GM12878 (cell line): ENCODE results near the gene PLEK2. TPM values are rescaled to one million over a fixed set of nuclear protein-coding genes. Genes with fewer than 3 reads are reported as not detected.

Source experiments
- BCL11A ChIP-seq: IDR thresholded peaks from 2 replicates; pipeline ENCODE4 v1.6.1; 2011; ENCODE audit warnings: low read depth, low read length
- CEBPB ChIP-seq, 2 experiments: fragments of 150-350 bp in 1 of 2; IDR thresholded peaks; 2 replicates each; pipeline ENCODE4 v1.6.1; 2012 to 2014; ENCODE audit warnings: low read depth in 2 of 2, low read length in 2 of 2, borderline replicate concordance in 1 of 2, inconsistent platforms in 1 of 2
- DPF2 ChIP-seq: fragments of 450-650 bp; IDR thresholded peaks from 2 replicates; pipeline ENCODE4 v1.6.1; 2017; ENCODE audit warnings: mild to moderate bottlenecking
- IKZF1 ChIP-seq: fragments of 450-650 bp; conservative IDR thresholded peaks from 2 replicates; pipeline ENCODE4 v1.6.1; 2017; ENCODE audit warnings: antibody characterized with exemption, mild to moderate bottlenecking
- NKRF ChIP-seq: fragments of 450-650 bp; conservative IDR thresholded peaks from 2 replicates; pipeline ENCODE4 v1.6.1; 2017; ENCODE audit warnings: mild to moderate bottlenecking, moderate library complexity
- PAX8 ChIP-seq: fragments of 450-650 bp; IDR thresholded peaks from 2 replicates; pipeline ENCODE4 v1.6.1; 2017; ENCODE audit warnings: mild to moderate bottlenecking, moderate library complexity
- RB1 ChIP-seq: fragments of 450-650 bp; formaldehyde crosslinking; IDR thresholded peaks from 2 replicates; pipeline ENCODE4 v1.6.1; 2017; ENCODE audit warnings: mild to moderate bottlenecking, borderline replicate concordance
- RCOR1 ChIP-seq: conservative IDR thresholded peaks from 2 replicates; pipeline ENCODE4 v1.6.1; 2012; ENCODE audit warnings: low read depth, low read length, improper control_type of control experiment
- RFX5 ChIP-seq: IDR thresholded peaks from 2 replicates; pipeline ENCODE4 v1.6.1; 2011; ENCODE audit warnings: low read depth, low read length, improper control_type of control experiment
- SP1 ChIP-seq: IDR thresholded peaks from one replicate; pipeline ENCODE4 v1.6.1; 2011; ENCODE audit warnings: low read depth, low read length
- TCF12 ChIP-seq: IDR thresholded peaks from 2 replicates; pipeline ENCODE4 v1.6.1; 2011; ENCODE audit warnings: low read depth, mild to moderate bottlenecking, low read length
- USF2 ChIP-seq: IDR thresholded peaks from 2 replicates; pipeline ENCODE4 v1.6.1; 2011; ENCODE audit warnings: low read depth, low read length, improper control_type of control experiment, borderline replicate concordance
- ZBED1 ChIP-seq: IDR thresholded peaks from 2 replicates; pipeline ENCODE4 v1.6.1; 2016; ENCODE audit warnings: borderline replicate concordance
- polyA plus RNA-seq, 11 experiments: library from polyadenylated mRNA; depleted of rRNA in 4 of 11; unstranded in 6 of 11; stranded (reverse) in 5 of 11; fragments of >200 nt; fragmentation: Nextera tagmentation in 4 of 11; fragmentation: Illumina TruSeq in 1 of 11; extraction: Ambion mirVana in 4 of 11; extraction: Trizol in 1 of 11; gene quantifications; 1 replicate in 1 of 11; 2 replicates in 10 of 11; pipeline versions ENCODE4 v1.2.1 to v1.2.3, GENCODE V29; 2011 to 2016; ENCODE audit warnings: inconsistent platforms in 2 of 11, missing spikeins in 2 of 11, low read depth in 1 of 11
- total RNA-seq, 4 experiments: library from RNA; depleted of rRNA in 3 of 4; stranded (reverse); fragments of >200 nt in 3 of 4; fragmentation: Illumina TruSeq in 1 of 4; extraction: Trizol in 1 of 4; gene quantifications; 2 replicates each; pipeline versions ENCODE4 v1.2.1 to v1.2.3, GENCODE V29; 2013 to 2021
- TF ChIP-seq, protein P1 (sequence below): fragments of 150-350 bp; IDR thresholded peaks from 2 replicates; pipeline ENCODE4 v1.6.1; 2016; ENCODE audit warnings: low read depth, low read length
- TF ChIP-seq, protein P2 (sequence below): fragments of 450-650 bp; formaldehyde crosslinking; IDR thresholded peaks from 2 replicates; pipeline ENCODE4 v1.4.0; 2022; ENCODE audit warnings: mild to moderate bottlenecking, moderate library complexity
- TF ChIP-seq, protein P3 (sequence below): fragments of 450-650 bp; IDR thresholded peaks from 2 replicates; pipeline ENCODE4 v1.6.1; 2017; ENCODE audit warnings: mild to moderate bottlenecking, moderate library complexity

PLEK2 gene
- total and polyA plus RNA-seq, 10 of the 15 experiments (the other 5 are each of a cell fraction or from before 2014, with no cell fraction given) = 0.08 to 0.20 TPM; not detected in 8

DNA sequence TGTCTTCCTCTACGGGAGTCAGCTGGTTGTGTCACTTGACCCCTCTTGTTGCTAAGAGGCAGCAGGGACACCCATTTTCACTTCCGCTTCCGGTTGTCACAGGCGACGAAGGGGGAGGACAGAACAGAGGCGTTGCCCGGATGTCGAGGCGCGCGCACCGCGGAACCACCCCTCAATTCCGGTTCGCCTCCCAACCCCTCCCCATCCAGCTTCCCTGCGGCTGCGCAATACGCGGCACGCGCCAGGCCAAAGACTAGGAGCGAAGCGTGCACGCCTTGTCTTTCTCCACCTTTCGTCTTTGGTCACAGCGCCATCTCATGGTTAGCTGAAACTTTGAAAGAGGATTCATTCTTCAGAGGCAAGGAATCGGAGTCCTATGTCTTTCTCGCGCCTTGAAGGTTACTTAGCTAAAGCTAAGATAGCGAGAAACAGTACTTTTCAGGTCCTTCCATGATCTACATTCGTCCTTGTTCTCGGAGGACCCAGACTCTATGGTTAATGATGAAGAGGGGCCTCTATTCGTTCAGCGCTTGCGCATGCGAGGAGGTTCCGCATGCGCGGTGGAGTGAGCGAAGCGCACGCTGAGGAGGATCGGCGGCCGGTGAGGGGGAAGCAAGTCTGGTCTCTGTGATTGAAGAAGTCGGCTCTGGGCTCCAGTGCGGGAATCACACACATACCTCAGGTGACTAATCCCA lies 52.0 kb downstream of the PLEK2 start, which contains the start of the genes ATP6V1D and EIF2S1 (continued):
- TF ChIP-seq ZBED1 = no peak
- TF ChIP-seq RFX5 = 0 out of 2 replicates have a peak, but pooled peaks have one; percentile 60
- TF ChIP-seq RCOR1 = no peak
- TF ChIP-seq DPF2 = no peak
- TF ChIP-seq BCL11A = no peak
- TF ChIP-seq NKRF = peak; percentile 95; the same call in 1 of the 2 replicates
- TF ChIP-seq USF2 = peak; percentile 86
- TF ChIP-seq, protein P1, sequence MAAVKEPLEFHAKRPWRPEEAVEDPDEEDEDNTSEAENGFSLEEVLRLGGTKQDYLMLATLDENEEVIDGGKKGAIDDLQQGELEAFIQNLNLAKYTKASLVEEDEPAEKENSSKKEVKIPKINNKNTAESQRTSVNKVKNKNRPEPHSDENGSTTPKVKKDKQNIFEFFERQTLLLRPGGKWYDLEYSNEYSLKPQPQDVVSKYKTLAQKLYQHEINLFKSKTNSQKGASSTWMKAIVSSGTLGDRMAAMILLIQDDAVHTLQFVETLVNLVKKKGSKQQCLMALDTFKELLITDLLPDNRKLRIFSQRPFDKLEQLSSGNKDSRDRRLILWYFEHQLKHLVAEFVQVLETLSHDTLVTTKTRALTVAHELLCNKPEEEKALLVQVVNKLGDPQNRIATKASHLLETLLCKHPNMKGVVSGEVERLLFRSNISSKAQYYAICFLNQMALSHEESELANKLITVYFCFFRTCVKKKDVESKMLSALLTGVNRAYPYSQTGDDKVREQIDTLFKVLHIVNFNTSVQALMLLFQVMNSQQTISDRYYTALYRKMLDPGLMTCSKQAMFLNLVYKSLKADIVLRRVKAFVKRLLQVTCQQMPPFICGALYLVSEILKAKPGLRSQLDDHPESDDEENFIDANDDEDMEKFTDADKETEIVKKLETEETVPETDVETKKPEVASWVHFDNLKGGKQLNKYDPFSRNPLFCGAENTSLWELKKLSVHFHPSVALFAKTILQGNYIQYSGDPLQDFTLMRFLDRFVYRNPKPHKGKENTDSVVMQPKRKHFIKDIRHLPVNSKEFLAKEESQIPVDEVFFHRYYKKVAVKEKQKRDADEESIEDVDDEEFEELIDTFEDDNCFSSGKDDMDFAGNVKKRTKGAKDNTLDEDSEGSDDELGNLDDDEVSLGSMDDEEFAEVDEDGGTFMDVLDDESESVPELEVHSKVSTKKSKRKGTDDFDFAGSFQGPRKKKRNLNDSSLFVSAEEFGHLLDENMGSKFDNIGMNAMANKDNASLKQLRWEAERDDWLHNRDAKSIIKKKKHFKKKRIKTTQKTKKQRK = no peak
- no peak; the same call in 1 of the 2 replicates for TF ChIP-seq RB1
- TF ChIP-seq TCF12 = peak; percentile 64; the same call in 1 of the 2 replicates
- no peak for TF ChIP-seq PAX8
- peak; percentile 31 for TF ChIP-seq SP1
- peak; percentile 91 for TF ChIP-seq IKZF1
- TF ChIP-seq, protein P2, sequence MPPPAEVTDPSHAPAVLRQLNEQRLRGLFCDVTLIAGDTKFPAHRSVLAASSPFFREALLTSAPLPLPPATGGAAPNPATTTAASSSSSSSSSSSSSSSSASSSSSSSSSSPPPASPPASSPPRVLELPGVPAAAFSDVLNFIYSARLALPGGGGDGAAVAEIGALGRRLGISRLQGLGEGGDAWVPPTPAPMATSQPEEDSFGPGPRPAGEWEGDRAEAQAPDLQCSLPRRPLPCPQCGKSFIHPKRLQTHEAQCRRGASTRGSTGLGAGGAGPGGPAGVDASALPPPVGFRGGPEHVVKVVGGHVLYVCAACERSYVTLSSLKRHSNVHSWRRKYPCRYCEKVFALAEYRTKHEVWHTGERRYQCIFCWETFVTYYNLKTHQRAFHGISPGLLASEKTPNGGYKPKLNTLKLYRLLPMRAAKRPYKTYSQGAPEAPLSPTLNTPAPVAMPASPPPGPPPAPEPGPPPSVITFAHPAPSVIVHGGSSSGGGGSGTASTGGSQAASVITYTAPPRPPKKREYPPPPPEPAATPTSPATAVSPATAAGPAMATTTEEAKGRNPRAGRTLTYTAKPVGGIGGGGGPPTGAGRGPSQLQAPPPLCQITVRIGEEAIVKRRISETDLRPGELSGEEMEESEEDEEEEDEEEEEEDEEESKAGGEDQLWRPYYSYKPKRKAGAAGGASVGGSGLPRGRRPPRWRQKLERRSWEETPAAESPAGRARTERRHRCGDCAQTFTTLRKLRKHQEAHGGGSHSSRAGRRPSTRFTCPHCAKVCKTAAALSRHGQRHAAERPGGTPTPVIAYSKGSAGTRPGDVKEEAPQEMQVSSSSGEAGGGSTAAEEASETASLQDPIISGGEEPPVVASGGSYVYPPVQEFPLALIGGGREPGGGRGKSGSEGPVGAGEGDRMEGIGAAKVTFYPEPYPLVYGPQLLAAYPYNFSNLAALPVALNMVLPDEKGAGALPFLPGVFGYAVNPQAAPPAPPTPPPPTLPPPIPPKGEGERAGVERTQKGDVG (CRISPR knock-in tag) = no peak
- TF ChIP-seq, protein P3, sequence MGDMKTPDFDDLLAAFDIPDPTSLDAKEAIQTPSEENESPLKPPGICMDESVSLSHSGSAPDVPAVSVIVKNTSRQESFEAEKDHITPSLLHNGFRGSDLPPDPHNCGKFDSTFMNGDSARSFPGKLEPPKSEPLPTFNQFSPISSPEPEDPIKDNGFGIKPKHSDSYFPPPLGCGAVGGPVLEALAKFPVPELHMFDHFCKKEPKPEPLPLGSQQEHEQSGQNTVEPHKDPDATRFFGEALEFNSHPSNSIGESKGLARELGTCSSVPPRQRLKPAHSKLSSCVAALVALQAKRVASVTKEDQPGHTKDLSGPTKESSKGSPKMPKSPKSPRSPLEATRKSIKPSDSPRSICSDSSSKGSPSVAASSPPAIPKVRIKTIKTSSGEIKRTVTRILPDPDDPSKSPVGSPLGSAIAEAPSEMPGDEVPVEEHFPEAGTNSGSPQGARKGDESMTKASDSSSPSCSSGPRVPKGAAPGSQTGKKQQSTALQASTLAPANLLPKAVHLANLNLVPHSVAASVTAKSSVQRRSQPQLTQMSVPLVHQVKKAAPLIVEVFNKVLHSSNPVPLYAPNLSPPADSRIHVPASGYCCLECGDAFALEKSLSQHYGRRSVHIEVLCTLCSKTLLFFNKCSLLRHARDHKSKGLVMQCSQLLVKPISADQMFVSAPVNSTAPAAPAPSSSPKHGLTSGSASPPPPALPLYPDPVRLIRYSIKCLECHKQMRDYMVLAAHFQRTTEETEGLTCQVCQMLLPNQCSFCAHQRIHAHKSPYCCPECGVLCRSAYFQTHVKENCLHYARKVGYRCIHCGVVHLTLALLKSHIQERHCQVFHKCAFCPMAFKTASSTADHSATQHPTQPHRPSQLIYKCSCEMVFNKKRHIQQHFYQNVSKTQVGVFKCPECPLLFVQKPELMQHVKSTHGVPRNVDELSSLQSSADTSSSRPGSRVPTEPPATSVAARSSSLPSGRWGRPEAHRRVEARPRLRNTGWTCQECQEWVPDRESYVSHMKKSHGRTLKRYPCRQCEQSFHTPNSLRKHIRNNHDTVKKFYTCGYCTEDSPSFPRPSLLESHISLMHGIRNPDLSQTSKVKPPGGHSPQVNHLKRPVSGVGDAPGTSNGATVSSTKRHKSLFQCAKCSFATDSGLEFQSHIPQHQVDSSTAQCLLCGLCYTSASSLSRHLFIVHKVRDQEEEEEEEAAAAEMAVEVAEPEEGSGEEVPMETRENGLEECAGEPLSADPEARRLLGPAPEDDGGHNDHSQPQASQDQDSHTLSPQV = no peak
- no peak for TF ChIP-seq CEBPB (IDR thresholded peaks at IDR 0.05; ENCODE audit: borderline replicate concordance in 1 of 2, low read depth in 2 of 2, low read length in 2 of 2)
